GM21717 (cell line): ENCODE measurements around the gene LY6G6C.

ENCODE experiments used
- ATAC-seq: cut with Tn5 transposase; IDR thresholded peaks from one replicate; pipeline ENCODE4 v1.9.1; 2021; ENCODE audit warnings: mild to moderate bottlenecking, moderate library complexity; ENCODE audit not compliant: unreplicated experiment

Gene LY6G6C

GRCh38 chr6:31687321-31687720 is 34.2 kb downstream of the LY6G6C start:
- ATAC-seq, result no peak

DNA sequence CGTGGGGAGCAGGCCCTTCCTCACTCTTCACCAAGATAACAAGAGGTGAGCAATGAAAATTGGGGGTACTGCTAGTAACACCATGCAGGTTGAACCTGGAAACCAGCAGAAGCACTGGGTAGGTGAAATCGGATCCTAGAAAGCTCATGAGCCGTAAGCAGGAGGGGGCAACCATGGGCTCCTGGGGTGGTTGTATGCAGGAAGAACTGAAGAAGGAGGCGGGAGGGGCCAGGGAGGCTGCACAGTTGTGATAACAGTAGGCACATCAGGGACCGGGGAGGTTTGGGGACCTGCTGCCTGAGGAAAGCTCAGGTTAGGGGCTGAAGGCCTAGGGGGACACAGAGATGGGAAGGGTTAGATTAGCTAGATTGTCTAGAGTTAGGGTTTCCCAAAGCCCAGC is 35.1 kb downstream of the LY6G6C start:
- ATAC-seq, result no peak

DNA sequence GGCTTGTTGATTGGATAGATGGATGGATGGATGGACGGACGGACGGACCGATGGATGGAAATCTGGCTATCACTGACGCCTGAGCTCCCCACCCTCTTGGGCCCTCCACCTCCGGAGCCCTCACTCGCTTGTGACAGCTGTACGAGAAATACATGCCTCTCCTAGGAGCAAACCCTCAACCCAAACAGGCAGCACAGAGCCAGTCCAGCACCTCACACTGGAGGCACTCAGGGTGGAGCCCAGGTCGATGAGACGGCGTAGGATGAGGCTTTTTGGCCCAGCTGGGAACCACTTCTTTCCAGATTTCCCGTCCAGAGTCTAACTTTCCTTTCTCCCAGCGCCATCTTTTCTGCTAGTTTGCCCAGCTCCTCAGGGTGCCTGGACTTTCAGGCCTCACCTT is 38.0 kb downstream of the LY6G6C start:
- ATAC-seq, result no peak

GRCh38 chr6:31681135-31681671 is 40.3 kb downstream of the LY6G6C start:
- no peak for ATAC-seq

DNA sequence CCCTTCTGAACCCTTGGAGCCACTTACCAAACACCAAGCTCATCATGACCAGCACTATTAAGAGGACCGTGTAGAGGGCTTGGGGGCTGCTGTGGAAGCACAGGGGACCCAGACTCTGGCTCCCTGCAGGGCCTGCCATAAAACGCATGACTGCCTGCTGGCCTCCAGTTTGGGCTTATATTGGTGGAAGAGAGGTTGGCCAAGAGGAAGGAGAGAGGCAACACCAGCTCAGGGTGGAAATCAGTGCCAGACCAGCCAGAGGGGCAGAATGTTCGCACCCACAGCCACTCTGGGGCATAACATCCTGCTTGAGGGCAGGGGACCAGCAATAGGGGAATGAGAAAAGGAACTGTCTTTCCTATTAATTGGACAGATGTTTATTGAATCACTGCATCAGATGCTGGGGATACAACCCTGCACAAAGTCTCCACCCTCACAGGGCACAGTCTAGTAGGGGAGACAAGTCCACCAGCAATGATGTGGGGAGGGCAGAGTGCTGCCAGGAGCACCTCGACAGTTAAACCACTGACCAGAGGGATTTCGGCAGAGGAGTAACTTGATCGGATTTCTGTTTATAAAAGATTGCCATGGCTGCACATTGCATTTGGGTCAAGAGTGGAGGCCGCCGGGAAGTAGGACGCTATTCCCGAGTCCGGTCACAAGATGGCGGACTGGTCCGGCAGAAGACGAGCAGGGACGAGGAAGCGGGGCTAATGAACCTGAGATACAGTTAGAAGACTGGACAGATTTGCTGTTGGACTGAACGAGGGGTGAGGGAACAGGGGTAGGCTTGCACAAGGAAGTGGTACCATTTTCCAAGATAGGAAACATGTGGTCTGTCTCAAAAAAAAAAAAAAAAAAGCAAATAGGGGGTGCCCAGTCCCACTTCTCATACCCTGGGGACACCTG is 41.1 kb downstream of the LY6G6C start, which contains the start of gene LY6G5C:
LY6G5C (minus strand) TSS at position 842 of the 909 bp plus-strand sequence; CDS start at position 148, 694 bp downstream.
- ATAC-seq, result no peak

DNA sequence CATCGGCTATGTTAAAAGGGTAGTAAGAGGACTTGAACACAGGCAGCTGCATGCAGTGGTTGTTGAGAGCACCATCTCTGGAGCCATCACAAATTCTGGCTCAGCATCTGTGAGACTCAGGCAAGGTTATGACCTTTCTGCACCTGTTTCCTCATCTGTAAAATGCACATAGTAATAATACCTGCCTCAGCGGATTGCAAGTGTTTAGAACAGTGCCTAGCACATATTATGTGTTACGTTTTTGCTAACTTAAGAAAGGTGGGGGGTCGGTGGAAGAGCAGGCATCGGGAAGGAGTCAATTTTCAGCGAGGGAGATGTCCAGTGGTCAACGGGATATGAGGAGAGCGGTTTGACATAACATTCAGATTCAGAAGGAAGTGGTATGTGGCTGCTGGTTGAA is 43.6 kb downstream of the LY6G6C start:
- ATAC-seq, result no peak

GRCh38 chr6:31676904-31677303 is 44.6 kb downstream of the LY6G6C start:
- no peak for ATAC-seq

- ATAC-seq, result no peak
Measured at GRCh38 chr6:31676322-31676903, 45.1 kb downstream of the LY6G6C start.

GRCh38 chr6:31669676-31670075 is 51.9 kb downstream of the LY6G6C start, which contains the start of gene LY6G5B:
TSS of gene LY6G5B (plus strand) at chr6:31669976. CDS start at chr6:31670951, 975 bp downstream.
- no peak for ATAC-seq
